Measurements from ENCODE around the gene TRIM63. TPM values are rescaled to one million over a fixed set of nuclear protein-coding genes. Genes with fewer than 3 reads are reported as not detected.

Gene TRIM63
- total RNA-seq, 2 experiments from 2014 or later = not detected

DNA sequence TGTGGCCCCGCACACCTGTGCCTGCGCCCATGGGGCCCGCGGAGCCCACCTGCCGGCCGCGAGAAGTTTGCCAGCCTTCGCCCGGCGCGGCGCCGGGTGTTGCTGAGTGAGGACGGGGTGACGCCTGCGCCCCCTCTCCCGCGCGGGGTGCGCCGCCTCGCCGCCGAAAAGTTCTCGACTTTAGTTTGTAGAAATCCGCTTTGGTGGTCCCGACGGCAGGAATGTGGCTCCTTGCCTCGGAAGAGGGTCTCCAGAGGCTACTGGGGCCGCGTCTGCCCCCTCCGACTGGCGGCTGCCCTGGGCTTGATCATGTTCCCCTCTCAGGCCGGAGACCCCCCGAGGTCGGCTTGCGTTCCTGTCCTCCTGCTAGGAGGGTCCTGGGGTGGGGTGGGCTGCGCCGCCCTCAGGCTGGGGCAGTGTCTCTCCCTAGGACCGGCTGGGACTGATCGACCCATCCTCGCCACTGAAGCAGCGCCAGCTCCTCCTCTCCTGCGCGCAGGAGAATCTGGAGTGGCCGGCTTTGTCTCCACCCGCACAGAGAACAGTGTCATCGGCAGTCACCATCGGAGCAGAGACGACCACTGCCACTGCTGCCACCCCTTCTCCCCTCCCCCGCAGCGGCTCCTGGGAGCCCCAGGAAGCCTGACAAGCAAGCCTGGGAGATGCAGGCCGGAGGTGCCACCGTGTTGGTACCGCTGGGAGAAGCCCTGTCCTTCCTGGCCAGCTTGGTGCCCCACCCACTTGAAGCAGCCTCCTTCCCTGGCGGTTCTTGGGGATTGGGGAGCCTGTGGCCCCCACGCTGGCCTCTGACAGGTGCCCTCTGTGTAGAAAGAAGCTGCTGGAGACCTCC, 21.0 kb downstream of the TRIM63 start:
- Histone ChIP-seq H3K79me2 (ENCODE audit: insufficient read depth, low read depth, low read length) (no peaks in the 10 kb centered on the region), H3K4me1 (ENCODE audit: insufficient read depth, low read length, poor library complexity, severe bottlenecking) (no peaks in the 10 kb centered on the region), H3K9me3 (ENCODE audit: low read length) (no peaks in the 10 kb centered on the region), H3K27ac (ENCODE audit: low read depth, low read length, poor library complexity, severe bottlenecking) (no peak overlapping the region), H2AFZ (ENCODE audit: low read length) (no peak overlapping the region), H4K20me1 (ENCODE audit: insufficient read depth, low read length) (no peaks in the 10 kb centered on the region), H3K36me3 (ENCODE audit: insufficient read depth, low read length) (no peaks in the 10 kb centered on the region), H3K4me2 (ENCODE audit: low read length) (no peak overlapping the region), H3K9me2 (ENCODE audit: insufficient read depth, low read length) (no peaks in the 10 kb centered on the region), H3K4me3 (ENCODE audit: low read depth, low read length, poor library complexity, severe bottlenecking) (no peak overlapping the region)
- TF ChIP-seq EZH2phosphoT487 (IDR thresholded peaks at IDR 0.05; ENCODE audit: borderline replicate concordance, low read depth, low read length) = no peak
- TF ChIP-seq, protein P1, sequence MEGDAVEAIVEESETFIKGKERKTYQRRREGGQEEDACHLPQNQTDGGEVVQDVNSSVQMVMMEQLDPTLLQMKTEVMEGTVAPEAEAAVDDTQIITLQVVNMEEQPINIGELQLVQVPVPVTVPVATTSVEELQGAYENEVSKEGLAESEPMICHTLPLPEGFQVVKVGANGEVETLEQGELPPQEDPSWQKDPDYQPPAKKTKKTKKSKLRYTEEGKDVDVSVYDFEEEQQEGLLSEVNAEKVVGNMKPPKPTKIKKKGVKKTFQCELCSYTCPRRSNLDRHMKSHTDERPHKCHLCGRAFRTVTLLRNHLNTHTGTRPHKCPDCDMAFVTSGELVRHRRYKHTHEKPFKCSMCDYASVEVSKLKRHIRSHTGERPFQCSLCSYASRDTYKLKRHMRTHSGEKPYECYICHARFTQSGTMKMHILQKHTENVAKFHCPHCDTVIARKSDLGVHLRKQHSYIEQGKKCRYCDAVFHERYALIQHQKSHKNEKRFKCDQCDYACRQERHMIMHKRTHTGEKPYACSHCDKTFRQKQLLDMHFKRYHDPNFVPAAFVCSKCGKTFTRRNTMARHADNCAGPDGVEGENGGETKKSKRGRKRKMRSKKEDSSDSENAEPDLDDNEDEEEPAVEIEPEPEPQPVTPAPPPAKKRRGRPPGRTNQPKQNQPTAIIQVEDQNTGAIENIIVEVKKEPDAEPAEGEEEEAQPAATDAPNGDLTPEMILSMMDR (conservative IDR thresholded peaks at IDR 0.05; ENCODE audit: low read length) = no peak
- no peak for DNase-seq (ENCODE audit: low spot score)
- no TSS peak for BruUV-seq (replicated peaks)
- intact Hi-C loops (cut with micrococcal nuclease; ENCODE audit: unreplicated experiment) = no loop called here
- CTCF ChIA-PET (ENCODE audit: unreplicated experiment) = no interaction called here
- POLR2A ChIA-PET = no interaction called here

DNA sequence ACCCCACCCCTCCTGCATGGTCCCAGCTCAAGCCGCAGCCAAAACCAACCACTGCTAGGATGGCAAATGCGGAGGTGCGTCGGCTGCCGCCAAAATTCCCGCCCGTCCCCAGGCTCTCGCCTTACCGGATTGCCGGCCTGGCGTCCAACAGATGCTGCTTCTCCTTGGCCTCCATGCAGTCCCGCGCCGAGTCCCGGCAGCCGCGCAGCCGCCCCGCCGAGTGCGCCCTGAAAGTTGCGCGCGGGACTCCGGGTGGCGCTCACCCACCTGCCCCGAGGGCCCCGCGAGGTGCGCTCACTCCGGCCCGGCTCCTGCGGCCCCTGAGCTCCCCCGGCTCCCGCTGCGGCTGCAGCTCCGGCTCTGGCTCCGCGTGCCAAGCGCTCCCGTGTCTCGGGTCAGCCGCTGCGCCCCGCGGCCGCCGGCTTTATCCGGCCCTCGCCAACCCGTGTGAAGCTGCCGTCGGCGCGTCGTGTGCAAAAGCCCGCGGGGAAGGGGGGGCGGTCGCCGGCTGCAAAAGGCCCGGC, 21.6 kb downstream of the TRIM63 start, which contains the start of gene SLC30A2:
Gene SLC30A2, minus strand, starts transcription at position 397 of the 524 bp plus-strand sequence. Its CDS starts 222 bp downstream, at position 175.
- POLR2A ChIA-PET = interaction anchor here (0.6 kb wide), 1 partner anchor 601 kb away, joined by 4 read pairs; no protein-coding TSS in a partner anchor
- intact Hi-C loops (cut with micrococcal nuclease; ENCODE audit: unreplicated experiment) = no loop called here
- Histone ChIP-seq H3K9me3 (ENCODE audit: low read length) (no peaks in the 10 kb centered on the region), H3K4me2 (ENCODE audit: low read length) (no peak within 1 kb of the TSS), H3K4me3 (ENCODE audit: low read depth, low read length, poor library complexity, severe bottlenecking) (no peak within 1 kb of the TSS), H3K9me2 (ENCODE audit: insufficient read depth, low read length) (no peaks in the 10 kb centered on the region), H4K20me1 (ENCODE audit: insufficient read depth, low read length) (no peaks in the 10 kb centered on the region), H2AFZ (ENCODE audit: low read length) (no peak within 1 kb of the TSS), H3K36me3 (ENCODE audit: insufficient read depth, low read length) (no peaks in the 10 kb centered on the region), H3K27ac (ENCODE audit: low read depth, low read length, poor library complexity, severe bottlenecking) (no peak within 1 kb of the TSS), H3K4me1 (ENCODE audit: insufficient read depth, low read length, poor library complexity, severe bottlenecking) (no peaks in the 10 kb centered on the region), H3K79me2 (ENCODE audit: insufficient read depth, low read depth, low read length) (no peaks in the 10 kb centered on the region)
- no peak for TF ChIP-seq EZH2phosphoT487 (IDR thresholded peaks at IDR 0.05; ENCODE audit: borderline replicate concordance, low read depth, low read length)
- TF ChIP-seq, protein P1 (conservative IDR thresholded peaks at IDR 0.05; ENCODE audit: low read length) = no peak
- BruUV-seq (replicated peaks) = no TSS peak
- CTCF ChIA-PET (ENCODE audit: unreplicated experiment) = no interaction called here
- DNase-seq (ENCODE audit: low spot score) = no peak

Measured in OCI-LY7 (cell line).